ENCODE data around the gene SYN1.

DNA sequence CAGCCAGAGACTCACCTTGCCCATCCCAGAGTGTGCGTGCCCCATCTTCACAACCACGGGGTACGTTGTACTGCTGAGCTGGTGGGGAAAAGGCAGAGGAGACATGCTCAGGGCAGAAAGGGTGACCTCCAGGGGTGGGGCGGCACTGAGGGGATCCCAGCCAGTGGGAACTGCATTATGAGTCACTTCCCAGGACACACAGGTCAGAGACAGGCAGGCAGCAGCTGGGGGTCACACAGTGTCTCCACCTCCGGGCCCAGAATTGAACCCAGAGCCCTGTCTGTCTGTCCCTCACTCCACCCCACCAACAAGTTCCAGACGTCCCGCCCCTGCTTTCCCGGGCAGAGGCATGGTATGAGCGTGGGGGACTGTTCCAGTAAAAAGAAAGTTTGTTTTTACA is 42.2 kb downstream of the SYN1 start:
- TF ChIP-seq, protein P1, sequence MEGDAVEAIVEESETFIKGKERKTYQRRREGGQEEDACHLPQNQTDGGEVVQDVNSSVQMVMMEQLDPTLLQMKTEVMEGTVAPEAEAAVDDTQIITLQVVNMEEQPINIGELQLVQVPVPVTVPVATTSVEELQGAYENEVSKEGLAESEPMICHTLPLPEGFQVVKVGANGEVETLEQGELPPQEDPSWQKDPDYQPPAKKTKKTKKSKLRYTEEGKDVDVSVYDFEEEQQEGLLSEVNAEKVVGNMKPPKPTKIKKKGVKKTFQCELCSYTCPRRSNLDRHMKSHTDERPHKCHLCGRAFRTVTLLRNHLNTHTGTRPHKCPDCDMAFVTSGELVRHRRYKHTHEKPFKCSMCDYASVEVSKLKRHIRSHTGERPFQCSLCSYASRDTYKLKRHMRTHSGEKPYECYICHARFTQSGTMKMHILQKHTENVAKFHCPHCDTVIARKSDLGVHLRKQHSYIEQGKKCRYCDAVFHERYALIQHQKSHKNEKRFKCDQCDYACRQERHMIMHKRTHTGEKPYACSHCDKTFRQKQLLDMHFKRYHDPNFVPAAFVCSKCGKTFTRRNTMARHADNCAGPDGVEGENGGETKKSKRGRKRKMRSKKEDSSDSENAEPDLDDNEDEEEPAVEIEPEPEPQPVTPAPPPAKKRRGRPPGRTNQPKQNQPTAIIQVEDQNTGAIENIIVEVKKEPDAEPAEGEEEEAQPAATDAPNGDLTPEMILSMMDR (IDR thresholded peaks at IDR 0.05): no peak
- TF ChIP-seq POLR2A (IDR thresholded peaks at IDR 0.05): no peak
